Brain microvascular endothelial cell (primary cell): Measurements from ENCODE around the gene ATRN.

Experiments used
- DNase-seq: peaks from one replicate; pipeline ENCODE4 v3.0.0-alpha.2; 2020
- H3K27ac ChIP-seq: fragments of 250-450 bp; sonication (Bioruptor Pico); 2 replicates; pipeline ENCODE4 v1.5.1; 2020; ENCODE audit warnings: mild to moderate bottlenecking, moderate library complexity
- H3K27me3 ChIP-seq: fragments of 250-450 bp; sonication (Bioruptor Pico); replicated peaks from 2 replicates; pipeline ENCODE4 v1.5.1; 2020; ENCODE audit warnings: mild to moderate bottlenecking
- H3K36me3 ChIP-seq: fragments of 250-450 bp; sonication (Bioruptor Pico); replicated peaks from 2 replicates; pipeline ENCODE4 v1.5.1; 2020; ENCODE audit warnings: mild to moderate bottlenecking
- H3K4me3 ChIP-seq: 2 replicates; pipeline ENCODE4 v1.5.1; 2011; ENCODE audit warnings: low read depth, mild to moderate bottlenecking, control low read depth, low read length, moderate library complexity
- CTCF ChIP-seq: IDR thresholded peaks from 2 replicates; pipeline ENCODE4 v1.5.1; 2011; ENCODE audit warnings: low read depth, mild to moderate bottlenecking, moderate library complexity, low read length, control low read depth, inconsistent platforms; ENCODE audit errors: missing control alignments
- in situ Hi-C: cut with HindIII; loops from 2 replicates; pipeline ENCODE4 v1.10.0; 2017; ENCODE audit warnings: low sequenced_read_pairs, low pct_ligation_motif_present

ATRN gene

DNA sequence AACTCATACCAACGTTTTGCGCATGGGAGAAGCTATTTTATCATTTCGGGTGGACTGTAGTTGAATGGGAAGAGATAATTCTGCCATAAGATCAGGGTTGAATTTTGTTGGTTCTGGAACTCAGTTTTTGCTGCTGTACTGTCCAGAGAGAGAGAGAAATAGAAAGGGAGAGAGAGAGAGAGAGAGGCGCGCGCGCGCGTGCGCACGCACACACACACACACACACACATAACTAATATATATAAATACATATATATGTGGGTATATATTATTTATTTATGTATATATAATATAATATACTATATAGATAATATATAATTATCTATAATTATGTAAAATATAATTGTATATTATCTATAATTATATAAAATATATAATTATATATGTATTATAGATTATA lies 21.9 kb downstream of the ATRN start:
- in situ Hi-C loops = no loop called here
- Histone ChIP-seq H3K36me3 (no peaks in the 10 kb centered on the region), H3K27ac (no peak overlapping the region), H3K27me3 (no peaks in the 10 kb centered on the region), H3K4me3 (no peak overlapping the region)
- DNase-seq = no peak
- TF ChIP-seq CTCF = no peak

DNA sequence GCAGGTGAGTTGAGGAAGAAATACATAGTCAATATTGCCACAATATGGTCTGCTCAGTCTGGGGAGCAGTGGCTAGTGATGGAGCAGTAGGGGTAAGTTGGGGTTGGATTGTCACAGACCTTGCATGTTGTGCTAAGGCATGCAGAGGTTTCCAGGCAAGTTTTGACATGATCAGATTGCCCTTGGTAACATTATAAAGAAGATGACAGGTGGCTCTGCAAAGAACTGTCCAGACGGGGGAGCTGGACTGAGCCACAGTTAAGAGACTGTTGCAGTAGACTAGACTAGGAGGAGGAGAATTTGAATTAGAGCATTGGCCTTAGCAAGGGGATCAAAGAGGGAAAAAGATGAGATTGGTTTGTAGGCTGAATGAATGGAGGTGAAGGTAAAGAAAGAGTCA lies 23.4 kb downstream of the ATRN start:
- DNase-seq = no peak
- H3K27me3 ChIP-seq = no peaks in the 10 kb centered on the region
- in situ Hi-C loops = no loop called here
- H3K27ac ChIP-seq = no peak overlapping the region
- no peak for TF ChIP-seq CTCF
- H3K4me3 ChIP-seq = no peak overlapping the region
- no peaks in the 10 kb centered on the region for H3K36me3 ChIP-seq

GRCh38 chr20:3502878-3503277 lies 32.1 kb downstream of the ATRN start:
- no peak for TF ChIP-seq CTCF
- no peak for DNase-seq
- no peak overlapping the region for H3K27ac ChIP-seq
- no peaks in the 10 kb centered on the region for H3K36me3 ChIP-seq
- no peaks in the 10 kb centered on the region for H3K27me3 ChIP-seq
- H3K4me3 ChIP-seq = no peak overlapping the region
- in situ Hi-C loops = no loop called here

GRCh38 chr20:3505148-3505547 lies 34.3 kb downstream of the ATRN start:
- no peak for DNase-seq
- H3K36me3 ChIP-seq = no peaks in the 10 kb centered on the region
- H3K4me3 ChIP-seq = no peak overlapping the region
- in situ Hi-C loops = no loop called here
- no peak overlapping the region for H3K27ac ChIP-seq
- no peaks in the 10 kb centered on the region for H3K27me3 ChIP-seq
- TF ChIP-seq CTCF = no peak

DNA sequence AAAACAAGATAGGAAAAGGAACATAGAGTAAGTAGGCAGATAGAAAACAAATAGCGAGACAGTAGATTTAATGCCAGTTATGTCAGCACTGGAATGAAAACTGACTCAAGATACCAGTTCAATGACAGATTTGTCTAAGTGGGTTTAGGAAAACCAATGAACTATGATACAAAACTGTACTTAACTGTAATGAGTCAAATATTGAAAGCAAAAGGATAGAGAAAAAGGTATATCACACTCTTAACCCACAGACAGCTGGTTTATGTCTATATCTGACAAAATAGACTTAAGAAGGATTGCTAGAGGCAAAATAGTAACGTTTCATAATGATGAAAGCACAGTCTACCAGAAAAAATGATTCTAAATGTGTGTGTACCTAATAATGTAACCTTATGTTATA lies 38.2 kb downstream of the ATRN start:
- DNase-seq = no peak

More for the DNA sequence above, 38.2 kb downstream of the ATRN start:
- H3K4me3 ChIP-seq = no peak overlapping the region
- H3K27ac ChIP-seq = no peak overlapping the region
- in situ Hi-C loops = no loop called here
- no peaks in the 10 kb centered on the region for H3K27me3 ChIP-seq
- no peaks in the 10 kb centered on the region for H3K36me3 ChIP-seq
- no peak for TF ChIP-seq CTCF
